HCT116 (cell line): ENCODE data around the gene IFT20. TPM values are rescaled to one million over a fixed set of nuclear protein-coding genes. Genes with fewer than 3 reads are reported as not detected.

Experiments
- ATAC-seq: fragments of 200-7000 bp; cut with Tn5 transposase; 2 replicates; pipeline ENCODE4 v1.9.1; 2020; ENCODE audit warnings: mild to moderate bottlenecking, moderate library complexity
- BruUV-seq: library from RNA; stranded (reverse); fragments of 400-500 nt; replicated peaks from 2 replicates; lab custom pipeline; 2021; lab: Mats Ljungman, UMichigan
- CTCF ChIA-PET: fragments of 300-600 bp; sonication (Branson Sonifier 250); formaldehyde crosslinking; loops from one replicate; lab custom pipeline; 2021; ENCODE audit warnings: antibody characterized with exemption; lab: Charles Lee
- POLR2A ChIA-PET: fragments of 300-600, 350-600 bp; sonication (Branson Sonifier 250); formaldehyde crosslinking; loops from one replicate; lab custom pipeline; 2021; ENCODE audit warnings: antibody characterized with exemption; lab: Charles Lee
- RAD21 ChIA-PET, 2 experiments: fragments of 300-600 bp; sonication (Branson Sonifier 250); formaldehyde crosslinking; loops; one replicate each; lab custom pipeline; 2023; ENCODE audit warnings: low total read pairs in 2 of 2; ENCODE audit not compliant: uncharacterized antibody in 2 of 2, unreplicated experiment in 2 of 2, low non-redundant PET in 1 of 2; lab: Charles Lee
- DNase-seq: peaks from one replicate; pipeline ENCODE4 v3.0.0-alpha.2; 2010; ENCODE audit warnings: low read depth, low spot score
- H2AFZ ChIP-seq: fragments of 200-600 bp; shearing (Covaris generic), sonication (generic); 2 replicates; pipeline ENCODE4 v1.6.1; 2017; ENCODE audit warnings: low read depth, mixed run types, mixed read lengths, antibody characterized with exemption, low read length; ENCODE audit not compliant: poor library complexity, severe bottlenecking
- H3K27ac ChIP-seq: 2 replicates; pipeline ENCODE4 v1.5.1; 2012; ENCODE audit warnings: low read depth, low read length
- H3K27me3 ChIP-seq: fragments of 200-600 bp; sonication (generic); 2 replicates; pipeline ENCODE4 v1.6.1; 2016; ENCODE audit warnings: mixed run types, low read length, mixed read lengths; ENCODE audit not compliant: insufficient read depth
- H3K36me3 ChIP-seq, 2 experiments: fragments of 200-500 bp in 1 of 2; fragments of 200-600 bp in 1 of 2; sonication (Bioruptor generic) in 1 of 2; sonication (generic) in 1 of 2; 2 replicates each; pipeline versions ENCODE4 v1.5.1 to v1.6.1; 2014 to 2016; ENCODE audit warnings: low read length in 2 of 2, inconsistent platforms in 1 of 2, mixed read lengths in 1 of 2, mixed run types in 1 of 2; ENCODE audit not compliant: insufficient read depth in 2 of 2, control insufficient read depth in 1 of 2
- H3K4me1 ChIP-seq, 2 experiments: fragments of 200-600 bp in 1 of 2; sonication (generic) in 1 of 2; 2 replicates each; pipeline versions ENCODE4 v1.5.1 to v1.6.1; 2012 to 2017; ENCODE audit warnings: low read length in 2 of 2, inconsistent platforms in 1 of 2, mild to moderate bottlenecking in 1 of 2, mixed read lengths in 1 of 2, mixed run types in 1 of 2, moderate library complexity in 1 of 2; ENCODE audit not compliant: insufficient read depth in 2 of 2, control insufficient read depth in 1 of 2
- H3K4me2 ChIP-seq: fragments of 200-600 bp; sonication (generic); 2 replicates; pipeline ENCODE4 v1.6.1; 2017; ENCODE audit warnings: mixed run types, low read length, mixed read lengths
- H3K4me3 ChIP-seq, 2 experiments: fragments of 200-600 bp in 1 of 2; sonication (generic) in 1 of 2; replicated peaks in 1 of 2; 2 replicates each; pipeline ENCODE4 v1.5.1; 2011 to 2016; ENCODE audit warnings: low read length in 2 of 2, control low read depth in 1 of 2, low read depth in 1 of 2, mild to moderate bottlenecking in 1 of 2, mixed read lengths in 1 of 2, mixed run types in 1 of 2
- H3K79me2 ChIP-seq: fragments of 200-600 bp; sonication (generic); 2 replicates; pipeline ENCODE4 v1.6.1; 2017; ENCODE audit warnings: mild to moderate bottlenecking, mixed run types, low read length, moderate library complexity, mixed read lengths; ENCODE audit not compliant: insufficient read depth
- H3K9ac ChIP-seq: fragments of 200-600 bp; sonication (generic); 2 replicates; pipeline ENCODE4 v1.6.1; 2016; ENCODE audit warnings: low read length, mixed read lengths
- H3K9me2 ChIP-seq: fragments of 200-600 bp; sonication (generic), shearing (Covaris generic); 2 replicates; pipeline ENCODE4 v1.6.1; 2017; ENCODE audit warnings: mixed run types, mild to moderate bottlenecking, moderate library complexity; ENCODE audit not compliant: insufficient read depth
- H3K9me3 ChIP-seq, 2 experiments: fragments of 200-500 bp in 1 of 2; fragments of 200-600 bp in 1 of 2; sonication (Bioruptor generic) in 1 of 2; sonication (generic) in 1 of 2; 2 replicates each; pipeline ENCODE4 v1.6.1; 2014 to 2017; ENCODE audit warnings: low read length in 2 of 2, mixed read lengths in 2 of 2, inconsistent platforms in 1 of 2, low read depth in 1 of 2, mild to moderate bottlenecking in 1 of 2, mixed run types in 1 of 2, moderate library complexity in 1 of 2; ENCODE audit not compliant: control insufficient read depth in 1 of 2, insufficient read depth in 1 of 2
- H4K20me1 ChIP-seq: fragments of 200-600 bp; sonication (generic), shearing (Covaris generic); 2 replicates; pipeline ENCODE4 v1.6.1; 2017; ENCODE audit warnings: mixed run types, mild to moderate bottlenecking, moderate library complexity; ENCODE audit not compliant: insufficient read depth
- CBX3 ChIP-seq: IDR thresholded peaks from 2 replicates; pipeline ENCODE4 v1.6.1; 2012; ENCODE audit warnings: low read depth
- EGR1 ChIP-seq: IDR thresholded peaks from 2 replicates; pipeline ENCODE4 v1.6.1; 2012; ENCODE audit warnings: low read depth
- EZH2 ChIP-seq: fragments of 200-600 bp; sonication (generic); IDR thresholded peaks from 2 replicates; pipeline ENCODE4 v1.6.1; 2017; ENCODE audit warnings: antibody characterized with exemption, mixed run types
- EZH2phosphoT487 ChIP-seq: fragments of 200-600 bp; IDR thresholded peaks from 2 replicates; pipeline ENCODE4 v1.6.1; 2018; ENCODE audit warnings: antibody characterized with exemption, borderline replicate concordance
- FOSL1 ChIP-seq: IDR thresholded peaks from 2 replicates; pipeline ENCODE4 v1.6.1; 2012; ENCODE audit warnings: low read depth
- POLR2AphosphoS5 ChIP-seq: IDR thresholded peaks from 2 replicates; pipeline ENCODE4 v1.6.1; 2011; ENCODE audit warnings: mild to moderate bottlenecking, low read depth, low read length, moderate library complexity
- RAD21 ChIP-seq: IDR thresholded peaks from 2 replicates; pipeline ENCODE4 v1.6.1; 2012; ENCODE audit warnings: low read depth, mild to moderate bottlenecking
- SP1 ChIP-seq: IDR thresholded peaks from 2 replicates; pipeline ENCODE4 v1.6.1; 2012; ENCODE audit warnings: low read depth
- SRF ChIP-seq: IDR thresholded peaks from 2 replicates; pipeline ENCODE4 v1.6.1; 2012; ENCODE audit warnings: low read depth
- TCF7L2 ChIP-seq: IDR thresholded peaks from 2 replicates; pipeline ENCODE4 v1.7.0; 2011; ENCODE audit warnings: borderline replicate concordance, inconsistent platforms; ENCODE audit not compliant: insufficient read depth, insufficient read length; ENCODE audit errors: extremely low read depth
- intact Hi-C: fragments of 100-400 bp; cut with micrococcal nuclease; formaldehyde crosslinking; loops from 2 replicates; pipeline ENCODE4 v1.10.0; 2022
- total RNA-seq: library from RNA; stranded (reverse); gene quantifications from one replicate; pipeline ENCODE4 v1.2.1, GENCODE V29; 2021; ENCODE audit not compliant: unreplicated experiment
- TF ChIP-seq, protein P1 (sequence below): IDR thresholded peaks from 2 replicates; pipeline ENCODE4 v1.6.1; 2012
- TF ChIP-seq, protein P2 (sequence below): IDR thresholded peaks from 2 replicates; pipeline ENCODE4 v1.6.1; 2012; ENCODE audit warnings: low read depth

Gene IFT20
- total RNA-seq, 1 experiment from 2014 or later: 21.7 TPM

GRCh38 chr17:28341516-28341915 lies 6.2 kb upstream of the IFT20 start:
- Histone ChIP-seq H3K4me3 (no peak overlapping the region), H3K9me2 (no peaks in the 10 kb centered on the region), H3K27me3 (no peaks in the 10 kb centered on the region), H3K4me1 (peaks cover 10 to 23% of the 10 kb centered on the region in 2 experiments), H3K4me2 (no peak overlapping the region), H3K9ac (no peak overlapping the region), H3K79me2 (peaks cover 27% of the 10 kb centered on the region), H3K9me3 (no peaks in the 10 kb centered on the region), H2AFZ (no peak overlapping the region), H4K20me1 (no peaks in the 10 kb centered on the region), H3K36me3 (peaks cover 27 to 38% of the 10 kb centered on the region in 2 experiments), H3K27ac (no peak overlapping the region)
- TF ChIP-seq SP1 (no peak), EGR1 (no peak), POLR2AphosphoS5 (no peak), TCF7L2 (no peak), CBX3 (no peak), FOSL1 (no peak), EZH2 (no peak), RAD21 (no peak), SRF (no peak), EZH2phosphoT487 (no peak)
- TF ChIP-seq, protein P1, sequence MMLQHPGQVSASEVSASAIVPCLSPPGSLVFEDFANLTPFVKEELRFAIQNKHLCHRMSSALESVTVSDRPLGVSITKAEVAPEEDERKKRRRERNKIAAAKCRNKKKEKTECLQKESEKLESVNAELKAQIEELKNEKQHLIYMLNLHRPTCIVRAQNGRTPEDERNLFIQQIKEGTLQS: no peak
- TF ChIP-seq, protein P2, sequence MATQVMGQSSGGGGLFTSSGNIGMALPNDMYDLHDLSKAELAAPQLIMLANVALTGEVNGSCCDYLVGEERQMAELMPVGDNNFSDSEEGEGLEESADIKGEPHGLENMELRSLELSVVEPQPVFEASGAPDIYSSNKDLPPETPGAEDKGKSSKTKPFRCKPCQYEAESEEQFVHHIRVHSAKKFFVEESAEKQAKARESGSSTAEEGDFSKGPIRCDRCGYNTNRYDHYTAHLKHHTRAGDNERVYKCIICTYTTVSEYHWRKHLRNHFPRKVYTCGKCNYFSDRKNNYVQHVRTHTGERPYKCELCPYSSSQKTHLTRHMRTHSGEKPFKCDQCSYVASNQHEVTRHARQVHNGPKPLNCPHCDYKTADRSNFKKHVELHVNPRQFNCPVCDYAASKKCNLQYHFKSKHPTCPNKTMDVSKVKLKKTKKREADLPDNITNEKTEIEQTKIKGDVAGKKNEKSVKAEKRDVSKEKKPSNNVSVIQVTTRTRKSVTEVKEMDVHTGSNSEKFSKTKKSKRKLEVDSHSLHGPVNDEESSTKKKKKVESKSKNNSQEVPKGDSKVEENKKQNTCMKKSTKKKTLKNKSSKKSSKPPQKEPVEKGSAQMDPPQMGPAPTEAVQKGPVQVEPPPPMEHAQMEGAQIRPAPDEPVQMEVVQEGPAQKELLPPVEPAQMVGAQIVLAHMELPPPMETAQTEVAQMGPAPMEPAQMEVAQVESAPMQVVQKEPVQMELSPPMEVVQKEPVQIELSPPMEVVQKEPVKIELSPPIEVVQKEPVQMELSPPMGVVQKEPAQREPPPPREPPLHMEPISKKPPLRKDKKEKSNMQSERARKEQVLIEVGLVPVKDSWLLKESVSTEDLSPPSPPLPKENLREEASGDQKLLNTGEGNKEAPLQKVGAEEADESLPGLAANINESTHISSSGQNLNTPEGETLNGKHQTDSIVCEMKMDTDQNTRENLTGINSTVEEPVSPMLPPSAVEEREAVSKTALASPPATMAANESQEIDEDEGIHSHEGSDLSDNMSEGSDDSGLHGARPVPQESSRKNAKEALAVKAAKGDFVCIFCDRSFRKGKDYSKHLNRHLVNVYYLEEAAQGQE: no peak
- no peak for DNase-seq
- no peak for ATAC-seq
- CTCF ChIA-PET: no interaction called here
- no TSS peak for BruUV-seq
- POLR2A ChIA-PET: no interaction called here
- intact Hi-C loops: no loop called here
- RAD21 ChIA-PET: no interaction called here
